Epidermal melanocyte (primary cell): Measurements from ENCODE around the gene ACMSD.
"Not testable (repeated sequence)": the region's sequence is repeated elsewhere in the genome, so short reads cannot be mapped to it uniquely, and the experiment has no call there.

Experiments
- DNase-seq: peaks from one replicate; pipeline ENCODE4 v3.0.0; 2011; ENCODE audit warnings: low spot score; ENCODE audit not compliant: insufficient read length

The ACMSD gene

DNA sequence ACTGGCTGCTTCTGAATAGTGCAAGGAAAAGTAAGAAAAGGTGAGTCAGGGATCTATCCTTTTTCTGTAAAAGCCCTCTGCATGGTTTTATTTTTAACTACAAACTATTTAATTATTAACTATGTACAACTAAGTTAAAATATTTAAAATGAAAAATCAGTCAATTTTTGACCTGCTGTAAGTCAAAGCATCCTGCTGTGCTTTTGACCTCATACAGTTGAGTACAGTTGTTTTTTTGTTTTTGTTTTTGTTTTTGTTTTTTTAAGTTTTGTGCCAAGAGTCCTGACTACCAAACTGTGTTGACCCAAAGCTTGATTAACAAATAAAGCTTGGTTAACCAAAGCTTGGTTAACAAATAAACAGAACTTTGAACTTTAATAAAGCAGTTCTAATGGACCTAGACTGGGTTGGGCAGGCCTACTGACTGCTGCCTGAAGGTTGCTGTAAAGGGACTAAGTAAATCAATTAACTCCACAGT lies at the start of gene ACMSD:
Gene ACMSD (plus strand): TSS at position 474 of the 478 bp plus-strand sequence. CDS start 67 bp downstream, outside the sequence.
- no peak for DNase-seq

DNA sequence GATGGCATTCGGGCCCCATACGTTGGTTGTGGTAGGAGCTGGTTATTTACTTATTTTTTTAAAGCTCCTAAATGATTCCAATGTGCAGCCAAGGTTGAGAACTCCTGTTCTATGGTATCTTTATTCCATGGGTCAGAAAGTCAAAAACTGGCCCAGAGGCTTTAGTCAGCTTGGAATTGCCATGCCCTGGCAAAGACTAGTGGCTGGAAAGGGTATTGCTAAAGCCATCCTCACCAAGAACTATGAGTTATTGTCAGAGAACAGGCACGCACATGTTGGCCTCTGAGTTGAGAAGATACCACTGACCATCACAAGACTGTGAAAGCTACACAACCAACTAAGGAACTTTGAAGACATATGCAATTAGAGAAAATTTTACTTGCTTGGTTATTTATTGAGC lies 47.9 kb upstream of the ACMSD start:
- no peak for DNase-seq

DNA sequence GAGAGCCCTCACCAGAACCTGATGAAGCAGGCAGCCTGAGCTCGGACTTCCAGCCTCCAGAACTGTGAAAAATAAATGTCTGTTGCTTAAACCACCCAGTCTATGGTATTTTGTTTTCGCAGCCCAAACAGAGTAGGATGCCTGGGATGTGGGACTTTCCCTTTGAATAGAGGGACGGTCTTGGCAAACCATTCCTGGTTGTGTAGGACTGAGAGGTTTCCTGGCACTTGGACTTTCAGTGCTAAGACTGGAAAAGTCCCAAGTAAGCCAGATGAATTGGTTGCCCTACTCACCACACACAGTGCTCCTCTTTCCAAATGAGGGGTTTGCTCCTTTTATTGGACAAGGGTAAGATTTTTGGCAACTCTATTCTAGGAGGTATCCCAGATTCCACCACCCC lies 46.8 kb upstream of the ACMSD start:
- no peak for DNase-seq

GRCh38 chr2:134792186-134792585 lies 46.2 kb upstream of the ACMSD start:
- DNase-seq, result no peak

GRCh38 chr2:134795765-134796164 lies 42.7 kb upstream of the ACMSD start:
- DNase-seq, result no peak

DNA sequence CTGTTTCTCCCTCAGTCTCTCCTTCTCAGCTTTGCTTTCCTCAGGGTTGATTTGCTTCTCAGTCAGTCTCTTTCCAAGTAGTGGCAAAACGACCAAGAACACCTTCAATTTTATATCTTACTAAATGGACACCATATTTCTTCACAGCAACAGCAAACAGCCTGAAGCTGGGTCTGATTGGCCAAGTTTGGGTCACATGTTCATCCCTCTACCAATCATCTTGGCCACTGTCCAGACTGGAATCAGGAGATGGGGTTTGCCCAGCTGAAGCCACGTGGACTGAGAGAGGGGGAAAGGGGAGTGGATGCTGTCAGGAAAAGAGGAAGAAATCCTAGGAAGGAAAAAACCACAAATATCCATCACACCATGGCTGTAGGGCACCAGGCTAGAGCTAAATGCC lies 42.0 kb upstream of the ACMSD start:
- no peak for DNase-seq

- no peak for DNase-seq
These were observed 38.5 kb upstream of the ACMSD start for GRCh38 chr2:134799936-134800335.

- DNase-seq, result no peak
These were observed 38.1 kb upstream of the ACMSD start for GRCh38 chr2:134800341-134800740.

GRCh38 chr2:134803609-134804405 lies 34.6 kb upstream of the ACMSD start:
- not testable (repeated sequence) for DNase-seq

GRCh38 chr2:134815741-134816140 lies 22.7 kb upstream of the ACMSD start:
- DNase-seq, result no peak

GRCh38 chr2:134818321-134818720 lies 20.1 kb upstream of the ACMSD start:
- no peak for DNase-seq

GRCh38 chr2:134819334-134819733 lies 19.1 kb upstream of the ACMSD start:
- DNase-seq, result no peak

DNA sequence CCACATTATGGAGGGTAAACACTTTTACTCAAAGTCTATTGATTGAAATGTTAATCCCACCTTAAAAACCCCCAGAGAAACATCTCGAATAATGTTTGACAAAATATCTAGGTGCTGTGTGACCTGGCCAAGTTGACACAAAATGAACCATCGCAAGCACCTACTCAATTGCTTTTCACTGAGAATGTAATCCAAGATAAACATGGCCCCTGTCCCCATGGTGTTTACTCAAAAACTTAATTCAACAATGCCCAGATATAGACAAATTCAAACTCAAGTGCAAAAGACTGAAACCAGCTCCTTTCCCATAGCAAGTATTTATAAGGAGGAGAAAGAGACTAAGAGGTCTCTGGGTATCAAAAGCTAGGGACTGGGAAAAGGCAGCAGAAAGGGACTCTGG lies 15.0 kb upstream of the ACMSD start:
- DNase-seq, result no peak

DNA sequence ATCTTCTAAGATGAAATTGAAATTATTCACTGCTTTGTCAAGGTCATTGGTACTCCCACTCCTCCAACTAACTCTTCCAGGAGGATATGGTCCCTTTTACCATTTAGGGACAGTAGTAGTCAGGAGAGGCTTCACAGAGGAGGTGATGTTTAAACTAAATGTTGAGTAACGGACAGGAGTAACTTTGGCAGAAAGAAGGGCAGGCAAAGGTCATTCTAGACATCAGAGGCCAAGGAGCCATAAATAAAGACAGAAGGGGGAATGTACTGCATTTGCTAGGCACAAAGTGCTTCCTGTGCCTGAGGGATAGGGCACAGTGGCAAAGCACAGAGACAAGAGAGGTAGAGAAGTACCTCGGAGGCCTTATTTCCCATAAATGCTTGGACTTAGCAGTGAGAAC lies 14.6 kb upstream of the ACMSD start:
- no peak for DNase-seq

DNA sequence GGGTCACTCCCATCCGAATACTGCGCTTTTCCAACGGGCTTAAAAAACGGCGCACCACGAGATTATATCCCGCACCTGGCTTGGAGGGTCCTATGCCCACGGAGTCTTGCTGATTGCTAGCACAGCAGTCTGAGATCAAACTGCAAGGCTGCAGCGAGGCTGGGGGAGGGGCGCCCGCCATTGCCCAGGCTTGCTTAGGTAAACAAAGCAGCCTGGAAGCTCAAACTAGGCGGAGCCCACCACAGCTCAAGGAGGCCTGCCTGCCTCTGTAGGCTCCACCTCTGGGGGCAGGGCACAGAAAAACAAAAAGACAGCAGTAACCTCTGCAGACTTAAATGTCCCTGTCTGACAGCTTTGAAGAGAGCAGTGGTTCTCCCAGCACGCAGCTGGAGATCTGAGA lies 12.7 kb upstream of the ACMSD start:
- not testable (repeated sequence) for DNase-seq

- no peak for DNase-seq
These were observed 2.9 kb upstream of the ACMSD start for GRCh38 chr2:134835471-134835870.

DNA sequence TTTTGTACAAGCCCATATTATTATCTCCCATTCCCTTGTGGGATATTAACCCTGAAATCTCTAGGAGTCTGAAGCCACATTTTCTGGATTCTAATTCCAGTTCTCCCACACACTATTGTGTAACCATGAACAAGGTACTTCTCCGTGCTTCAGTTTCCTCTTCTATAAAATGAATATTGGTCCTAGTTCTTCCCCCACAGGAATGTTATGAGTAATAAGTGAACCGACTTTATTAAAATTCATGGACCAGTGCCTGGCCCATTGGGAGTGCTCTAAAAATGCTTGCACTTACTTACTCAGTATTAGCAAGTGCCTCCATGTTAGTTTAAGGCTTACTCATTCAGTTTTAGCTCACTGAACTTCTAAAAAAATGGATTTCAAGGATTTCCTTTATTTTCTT lies 1.4 kb upstream of the ACMSD start:
- DNase-seq, result peak; percentile 32

GRCh38 chr2:134839649-134840048 lies 1.2 kb downstream of the ACMSD start:
- DNase-seq, result no peak

- no peak for DNase-seq
These were observed 4.6 kb downstream of the ACMSD start for GRCh38 chr2:134842930-134843490.

DNA sequence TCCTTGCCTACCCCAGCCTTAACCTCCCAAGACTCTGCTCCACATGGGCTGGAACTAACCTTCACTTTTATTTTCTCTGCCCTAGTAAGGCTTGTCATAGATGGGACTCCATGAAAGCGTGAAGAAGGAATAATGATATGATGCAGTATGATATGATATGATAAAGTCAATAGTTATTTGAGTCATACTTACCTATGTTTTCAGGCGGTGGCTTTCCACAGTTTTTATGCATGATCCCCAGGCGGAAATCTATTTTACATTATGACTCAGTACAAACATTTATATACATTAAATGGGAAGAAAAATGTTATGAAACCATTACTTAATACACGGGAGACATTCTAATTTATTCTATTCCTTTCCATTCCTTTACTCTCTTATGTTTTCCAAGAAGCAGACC lies 5.6 kb downstream of the ACMSD start:
- DNase-seq, result no peak

- DNase-seq, result no peak
These were observed 6.6 kb downstream of the ACMSD start for GRCh38 chr2:134845028-134845427.

- no peak for DNase-seq
These were observed 7.3 kb downstream of the ACMSD start for GRCh38 chr2:134845719-134846118.

GRCh38 chr2:134846213-134846612 lies 7.8 kb downstream of the ACMSD start:
- no peak for DNase-seq
